ENCODE data around the gene BATF.

BATF gene

GRCh38 chr14:75589931-75590330 is 67.7 kb downstream of the BATF start:
- TF ChIP-seq POLR2A (IDR thresholded peaks at IDR 0.05; ENCODE audit: low read depth, low read length) (no peak), POLR2AphosphoS5 (IDR thresholded peaks at IDR 0.05; ENCODE audit: low read depth, low read length) (no peak), TAF1 (IDR thresholded peaks at IDR 0.05; ENCODE audit: borderline replicate concordance, low read depth, low read length) (no peak)
- DNase-seq (ENCODE audit: insufficient read length) (no peak), FAIRE-seq (no peak)

GRCh38 chr14:75591331-75591946 is 69.2 kb downstream of the BATF start:
- DNase-seq (ENCODE audit: insufficient read length) (no peak), FAIRE-seq (no peak)
- TF ChIP-seq TAF1 (IDR thresholded peaks at IDR 0.05; ENCODE audit: borderline replicate concordance, low read depth, low read length) = no peak
- no peak for TF ChIP-seq POLR2AphosphoS5 (IDR thresholded peaks at IDR 0.05; ENCODE audit: low read depth, low read length)

GRCh38 chr14:75591987-75592575 is 69.8 kb downstream of the BATF start:
- TF ChIP-seq TAF1 (IDR thresholded peaks at IDR 0.05; ENCODE audit: borderline replicate concordance, low read depth, low read length) (no peak), POLR2A (IDR thresholded peaks at IDR 0.05; ENCODE audit: low read depth, low read length) (no peak), POLR2AphosphoS5 (IDR thresholded peaks at IDR 0.05; ENCODE audit: low read depth, low read length) (no peak)
- DNase-seq (ENCODE audit: insufficient read length) (no peak), FAIRE-seq (no peak)

GRCh38 chr14:75595226-75595625 is 73.0 kb downstream of the BATF start:
- DNase-seq (ENCODE audit: insufficient read length) = no peak
- no peak for TF ChIP-seq TAF1 (IDR thresholded peaks at IDR 0.05; ENCODE audit: borderline replicate concordance, low read depth, low read length)
- no peak for TF ChIP-seq POLR2A (IDR thresholded peaks at IDR 0.05; ENCODE audit: low read depth, low read length)
- no peak for TF ChIP-seq POLR2AphosphoS5 (IDR thresholded peaks at IDR 0.05; ENCODE audit: low read depth, low read length)
- FAIRE-seq = no peak
